IPS-20b (cell line): Measurements from ENCODE around the gene CENPX.
"Not testable (repeated sequence)": the region's sequence is repeated elsewhere in the genome, so short reads cannot be mapped to it uniquely, and the experiment has no call there.

Source experiments
- H3K27ac ChIP-seq: one replicate; pipeline ENCODE4 v1.5.1; 2013; ENCODE audit warnings: low read length
- H3K27me3 ChIP-seq: 2 replicates; pipeline ENCODE4 v1.6.1; 2013; ENCODE audit warnings: mild to moderate bottlenecking, low read length, inconsistent platforms; ENCODE audit not compliant: insufficient read depth
- H3K36me3 ChIP-seq: 2 replicates; pipeline ENCODE4 v1.6.1; 2013; ENCODE audit warnings: low read depth, mild to moderate bottlenecking, inconsistent platforms, low read length, moderate library complexity; ENCODE audit not compliant: insufficient read depth
- H3K4me1 ChIP-seq: 2 replicates; pipeline ENCODE4 v1.6.1; 2013; ENCODE audit warnings: mild to moderate bottlenecking, control low read depth, inconsistent platforms, low read length, moderate library complexity; ENCODE audit not compliant: insufficient read depth
- H3K4me3 ChIP-seq: 2 replicates; pipeline ENCODE4 v1.5.1; 2013; ENCODE audit warnings: mild to moderate bottlenecking, low read length, inconsistent platforms
- H3K9ac ChIP-seq: 2 replicates; pipeline ENCODE4 v1.6.1; 2013; ENCODE audit warnings: low read depth, mild to moderate bottlenecking, inconsistent platforms, low read length, moderate library complexity
- H3K9me3 ChIP-seq: 2 replicates; pipeline ENCODE4 v1.6.1; 2013; ENCODE audit warnings: mild to moderate bottlenecking, low read depth, low read length, inconsistent platforms; ENCODE audit not compliant: insufficient read depth

CENPX gene

GRCh38 chr17:82045936-82046484 is 23.3 kb upstream of the CENPX start:
- Histone ChIP-seq H3K27me3 (no peaks in the 10 kb centered on the region), H3K4me1 (no peaks in the 10 kb centered on the region), H3K36me3 (peaks cover 8% of the 10 kb centered on the region; the same call in 1 of the 2 replicates), H3K27ac (no peak overlapping the region), H3K9me3 (no peaks in the 10 kb centered on the region), H3K4me3 (no peak overlapping the region), H3K9ac (no peak overlapping the region)

- H3K4me3 ChIP-seq: no peak overlapping the region
- peaks cover 8% of the 10 kb centered on the region; the same call in 1 of the 2 replicates for H3K36me3 ChIP-seq
- no peak overlapping the region for H3K9ac ChIP-seq
- no peak overlapping the region for H3K27ac ChIP-seq
- H3K9me3 ChIP-seq: no peaks in the 10 kb centered on the region
- no peaks in the 10 kb centered on the region for H3K27me3 ChIP-seq
- H3K4me1 ChIP-seq: no peaks in the 10 kb centered on the region
Measured at GRCh38 chr17:82043507-82043906, 20.8 kb upstream of the CENPX start.

DNA sequence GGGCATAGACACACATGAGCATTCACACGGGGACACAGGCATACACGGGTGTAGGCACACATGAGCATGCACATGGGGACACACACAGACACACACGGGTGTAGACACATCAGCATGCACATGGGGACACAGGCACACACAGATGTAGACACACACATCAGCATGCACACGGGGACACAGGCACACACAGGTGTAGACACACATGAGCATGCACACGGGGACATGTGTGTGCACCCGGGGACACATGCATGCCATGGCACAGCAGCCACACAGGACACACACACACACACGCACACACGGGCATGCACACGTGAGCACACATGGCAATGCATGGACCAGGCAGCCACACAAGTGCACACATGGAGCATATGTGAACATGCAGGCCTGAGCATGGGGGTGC is 20.0 kb upstream of the CENPX start:
- H3K36me3 ChIP-seq: peaks cover 4% of the 10 kb centered on the region; the same call in 1 of the 2 replicates
- H3K27me3 ChIP-seq: 0 out of 2 replicates have a peak, but pooled peaks cover 3% of the 10 kb centered on the region
- H3K4me1 ChIP-seq: peaks cover 3% of the 10 kb centered on the region; the same call in 1 of the 2 replicates
- no peak overlapping the region for H3K9ac ChIP-seq
- no peaks in the 10 kb centered on the region for H3K9me3 ChIP-seq
- no peak overlapping the region for H3K4me3 ChIP-seq
- no peak overlapping the region for H3K27ac ChIP-seq

- Histone ChIP-seq H3K27me3 (0 out of 2 replicates have a peak, but pooled peaks cover 3% of the 10 kb centered on the region), H3K4me1 (peaks cover 3% of the 10 kb centered on the region; the same call in 1 of the 2 replicates), H3K27ac (no peak overlapping the region), H3K4me3 (no peak overlapping the region), H3K9ac (no peak overlapping the region), H3K9me3 (no peaks in the 10 kb centered on the region), H3K36me3 (no peaks in the 10 kb centered on the region)
Measured at GRCh38 chr17:82041144-82041814, 18.6 kb upstream of the CENPX start.

DNA sequence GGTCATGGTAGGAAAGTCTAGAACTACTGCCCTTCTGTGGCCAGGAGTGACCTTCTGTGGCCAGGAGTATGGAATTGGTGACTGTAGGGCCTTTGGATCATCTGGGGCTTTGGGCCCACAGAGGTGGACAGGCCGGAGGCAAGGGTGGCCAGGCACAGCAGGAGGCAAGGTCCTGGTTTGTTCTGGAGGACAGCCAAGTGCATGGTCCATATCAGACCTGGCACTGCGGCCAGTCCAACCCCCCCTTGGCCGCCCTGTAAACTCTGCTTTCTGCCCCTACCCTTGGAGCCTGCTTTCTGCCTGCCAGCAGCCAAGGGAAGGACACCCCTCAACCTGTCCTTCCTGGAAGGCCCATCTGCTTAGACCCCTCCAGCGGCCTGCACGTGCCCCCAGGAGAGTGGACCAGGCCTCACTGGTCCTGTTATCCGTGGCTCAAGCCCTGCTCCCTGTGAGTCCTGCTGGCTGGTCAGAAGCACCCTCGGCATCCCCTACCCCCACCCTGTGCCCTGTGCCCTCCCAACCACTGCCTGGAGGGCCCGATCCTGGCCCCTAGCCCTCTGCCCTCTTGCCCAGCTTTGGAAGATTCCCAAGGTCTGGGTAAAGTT is 17.1 kb upstream of the CENPX start:
- Histone ChIP-seq H3K27me3 (0 out of 2 replicates have a peak, but pooled peaks cover 3% of the 10 kb centered on the region), H3K9me3 (no peaks in the 10 kb centered on the region), H3K4me3 (no peak overlapping the region), H3K36me3 (peaks cover 5% of the 10 kb centered on the region; the same call in 1 of the 2 replicates), H3K27ac (no peak overlapping the region), H3K9ac (no peak overlapping the region), H3K4me1 (peaks cover 3% of the 10 kb centered on the region; the same call in 1 of the 2 replicates)

GRCh38 chr17:82038796-82039409 is 16.2 kb upstream of the CENPX start:
- not testable (repeated sequence) for H3K4me1 ChIP-seq, H3K27ac ChIP-seq, H3K4me3 ChIP-seq, H3K27me3 ChIP-seq, H3K9me3 ChIP-seq, H3K36me3 ChIP-seq, H3K9ac ChIP-seq

GRCh38 chr17:82037889-82038195 is 15.2 kb upstream of the CENPX start:
- Histone ChIP-seq H3K9me3 (no peaks in the 10 kb centered on the region), H3K36me3 (peaks cover 5% of the 10 kb centered on the region; the same call in 1 of the 2 replicates), H3K4me1 (peaks cover 3% of the 10 kb centered on the region; the same call in 1 of the 2 replicates), H3K4me3 (peak overlapping the region; percentile 60), H3K27ac (no peak overlapping the region), H3K9ac (peak overlapping the region; percentile 65; the same call in 1 of the 2 replicates), H3K27me3 (0 out of 2 replicates have a peak, but pooled peaks cover 3% of the 10 kb centered on the region)

DNA sequence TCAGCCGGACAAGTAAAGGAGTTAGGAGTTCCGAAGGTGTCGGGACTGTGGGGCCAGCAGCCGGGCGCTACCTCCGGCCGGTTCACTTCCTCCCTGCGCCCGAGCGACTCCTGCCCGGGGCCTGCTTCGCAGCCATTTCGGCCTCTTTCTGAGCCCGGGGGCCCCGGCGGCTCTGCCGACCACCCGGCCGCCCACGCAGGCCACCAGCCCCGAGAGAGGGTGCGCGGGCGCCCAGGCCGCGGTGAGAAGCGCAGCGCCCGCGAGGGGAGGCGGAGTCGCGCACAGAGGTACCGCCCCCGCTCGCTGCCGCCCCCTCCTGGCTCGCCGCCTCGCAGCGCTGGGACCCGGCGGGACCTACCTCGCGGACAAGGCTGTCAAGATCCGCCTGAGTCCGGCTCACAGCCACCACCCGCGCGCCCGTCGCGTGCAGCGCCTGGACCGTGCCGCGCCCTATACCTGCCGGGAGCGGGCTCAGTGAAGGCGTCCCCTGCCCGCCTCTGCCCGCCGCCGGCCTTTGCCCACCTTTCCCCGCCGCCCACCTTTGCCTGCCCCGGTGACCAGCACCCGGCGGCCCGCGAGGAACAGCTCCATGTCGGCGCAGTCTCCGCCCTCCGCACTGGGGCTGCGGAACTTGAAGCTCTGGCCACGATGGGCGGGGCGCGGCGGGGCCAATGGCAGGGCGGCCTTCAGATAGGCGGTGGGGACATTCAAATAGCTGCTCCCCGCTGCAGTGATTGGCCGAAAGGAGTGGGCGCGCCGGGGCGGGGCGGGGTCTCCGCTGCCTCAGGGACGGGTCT is 14.6 kb upstream of the CENPX start, which contains the start of gene DCXR:
Gene DCXR (minus strand): TSS at position 606 of the 797 bp plus-strand sequence. CDS start 15 bp downstream, at position 591.
- no peaks in the 10 kb centered on the region for H3K9me3 ChIP-seq
- H3K27ac ChIP-seq: no peak within 1 kb of the TSS
- peaks cover 6% of the 10 kb centered on the region; the same call in 1 of the 2 replicates for H3K4me1 ChIP-seq
- peak within 1 kb of the TSS; percentile 65; the same call in 1 of the 2 replicates for H3K9ac ChIP-seq
- peak within 1 kb of the TSS; percentile 73 for H3K4me3 ChIP-seq
- H3K27me3 ChIP-seq: 0 out of 2 replicates have a peak, but pooled peaks cover 3% of the 10 kb centered on the region
- peaks cover 5% of the 10 kb centered on the region; the same call in 1 of the 2 replicates for H3K36me3 ChIP-seq

DNA sequence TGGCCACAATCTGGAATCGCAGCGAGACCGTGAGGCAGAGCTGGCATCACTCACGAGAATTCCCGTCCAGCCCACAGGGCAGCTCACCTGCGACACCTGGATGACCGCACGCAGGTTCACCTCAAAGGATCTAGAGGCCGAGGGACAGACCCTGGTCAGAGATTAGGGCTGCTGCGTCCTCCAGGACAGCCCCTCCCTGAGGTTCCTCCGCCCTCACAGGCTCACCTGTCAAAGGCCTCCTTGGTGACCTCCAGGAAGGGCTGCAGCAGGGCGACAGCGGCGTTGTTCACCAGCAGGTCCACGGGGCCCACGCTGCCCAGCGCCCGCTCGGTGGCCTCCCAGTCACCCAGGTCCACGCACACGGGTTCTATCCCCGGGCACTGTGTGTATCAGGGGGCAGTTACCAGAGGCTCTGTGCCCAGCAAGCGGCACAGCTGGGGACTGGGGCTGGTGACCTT is 14.0 kb upstream of the CENPX start:
- Histone ChIP-seq H3K36me3 (peaks cover 5% of the 10 kb centered on the region; the same call in 1 of the 2 replicates), H3K4me1 (peaks cover 6% of the 10 kb centered on the region; the same call in 1 of the 2 replicates), H3K27ac (no peak overlapping the region), H3K9me3 (no peaks in the 10 kb centered on the region), H3K4me3 (peak overlapping the region; percentile 73), H3K27me3 (0 out of 2 replicates have a peak, but pooled peaks cover 3% of the 10 kb centered on the region), H3K9ac (peak overlapping the region; percentile 64; the same call in 1 of the 2 replicates)

GRCh38 chr17:82035956-82036633 is 13.4 kb upstream of the CENPX start:
- Histone ChIP-seq H3K4me3 (peak overlapping the region; percentile 73), H3K4me1 (peaks cover 6% of the 10 kb centered on the region; the same call in 1 of the 2 replicates), H3K9ac (0 out of 2 replicates have a peak overlapping the region, but pooled peaks have one; percentile 64), H3K27ac (no peak overlapping the region), H3K9me3 (no peaks in the 10 kb centered on the region), H3K36me3 (peaks cover 5% of the 10 kb centered on the region; the same call in 1 of the 2 replicates), H3K27me3 (0 out of 2 replicates have a peak, but pooled peaks cover 3% of the 10 kb centered on the region)
